HG02938 (cell line): ENCODE data around the gene ALOX12B.
"Not testable (repeated sequence)": the region's sequence is repeated elsewhere in the genome, so short reads cannot be mapped to it uniquely, and the experiment has no call there.

Experiments used
- ATAC-seq: cut with Tn5 transposase; IDR thresholded peaks from one replicate; pipeline ENCODE4 v1.9.1; 2021; ENCODE audit warnings: mild to moderate bottlenecking, moderate library complexity; ENCODE audit not compliant: unreplicated experiment

Gene ALOX12B

DNA sequence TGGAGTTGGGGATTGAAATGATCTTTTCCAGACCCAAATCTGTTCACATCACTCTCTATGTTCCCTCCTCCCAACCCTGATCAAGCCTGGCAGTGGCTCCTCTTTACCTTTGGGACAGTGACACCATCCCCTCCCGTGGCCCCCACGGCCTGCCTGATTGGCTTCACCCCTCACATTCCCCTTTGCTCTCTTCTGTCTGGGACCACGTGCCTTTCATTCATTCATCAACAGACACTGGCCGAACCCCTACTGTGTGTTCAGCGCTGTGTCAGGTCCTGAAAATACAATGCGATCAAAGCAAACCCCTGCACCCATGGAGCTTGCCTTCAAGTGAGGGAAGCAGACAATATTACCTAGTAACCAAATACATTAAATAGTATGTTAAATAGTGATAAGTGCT, 2.2 kb upstream of the ALOX12B start:
- no peak for ATAC-seq

DNA sequence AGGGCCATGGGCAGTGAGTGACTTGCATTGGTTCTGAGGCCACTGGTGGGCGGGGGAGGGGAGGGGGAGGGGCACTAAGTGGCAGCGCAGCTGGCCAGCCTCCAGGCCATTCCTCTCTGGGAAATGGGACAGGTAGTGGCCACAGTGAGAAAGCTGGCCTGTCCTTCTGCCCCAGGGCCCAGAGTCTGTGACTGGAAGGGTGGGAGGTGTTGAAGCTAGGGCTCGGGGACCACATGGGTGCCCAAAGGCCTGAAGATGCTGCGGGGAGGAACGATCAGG, 375 bp upstream of the ALOX12B start:
- ATAC-seq: no peak

DNA sequence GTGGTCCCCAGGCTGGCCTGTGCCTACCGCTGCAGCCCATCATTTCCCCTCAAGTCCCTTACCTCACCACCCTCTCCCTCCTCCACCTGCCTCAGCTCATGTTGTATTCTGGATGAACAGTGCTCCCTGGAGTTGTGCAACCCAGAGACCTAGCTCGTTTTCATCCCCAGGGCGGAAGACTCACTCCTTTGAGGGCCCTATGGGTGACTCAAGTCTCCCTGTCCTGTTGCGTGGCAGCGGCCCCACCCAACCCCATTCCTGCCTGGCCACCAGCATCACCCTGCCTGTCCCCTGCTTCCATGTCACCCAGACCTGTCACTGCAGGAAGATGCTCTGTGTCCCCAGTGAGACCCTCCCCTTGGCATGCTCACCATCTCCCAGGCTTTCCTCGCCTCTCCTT, 3.3 kb downstream of the ALOX12B start:
- ATAC-seq: no peak

DNA sequence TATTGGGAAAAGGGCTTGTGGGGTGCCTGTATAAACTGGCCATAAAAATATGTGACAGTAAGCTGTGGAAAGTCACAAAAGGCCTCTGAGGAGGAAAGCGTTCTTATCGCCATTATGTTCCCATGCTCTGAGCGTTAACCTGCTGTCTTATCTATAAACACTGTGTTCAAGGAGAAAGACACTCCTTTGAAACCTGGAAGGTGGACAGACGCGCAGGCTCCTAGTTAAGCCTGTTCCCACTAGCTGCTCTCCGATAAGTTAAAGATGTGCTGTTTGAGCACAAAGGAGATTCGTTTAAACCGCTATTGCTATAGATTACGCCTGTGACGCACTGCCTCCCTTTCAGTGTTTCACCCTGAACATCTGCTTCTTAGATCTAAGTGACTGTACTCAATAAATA, 5.2 kb downstream of the ALOX12B start:
- ATAC-seq: no peak

DNA sequence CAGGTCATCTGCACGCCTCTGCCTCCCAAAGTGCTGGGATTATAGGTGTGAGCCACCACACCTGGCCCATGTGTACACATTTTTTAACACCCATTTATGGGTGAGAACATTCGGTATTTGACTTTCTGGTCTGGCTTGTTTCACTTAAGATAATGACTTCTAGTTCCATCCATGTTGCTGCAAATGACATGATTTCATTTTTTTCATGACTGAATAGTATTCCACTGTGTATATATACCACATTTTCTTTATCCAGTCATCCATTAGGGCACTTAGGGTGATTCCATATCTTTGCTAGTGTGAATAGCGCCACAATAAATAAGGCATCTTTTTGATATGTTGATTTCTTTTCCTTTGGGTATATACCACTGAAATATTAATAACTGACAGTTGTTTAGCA, 5.6 kb downstream of the ALOX12B start:
- ATAC-seq: no peak

DNA sequence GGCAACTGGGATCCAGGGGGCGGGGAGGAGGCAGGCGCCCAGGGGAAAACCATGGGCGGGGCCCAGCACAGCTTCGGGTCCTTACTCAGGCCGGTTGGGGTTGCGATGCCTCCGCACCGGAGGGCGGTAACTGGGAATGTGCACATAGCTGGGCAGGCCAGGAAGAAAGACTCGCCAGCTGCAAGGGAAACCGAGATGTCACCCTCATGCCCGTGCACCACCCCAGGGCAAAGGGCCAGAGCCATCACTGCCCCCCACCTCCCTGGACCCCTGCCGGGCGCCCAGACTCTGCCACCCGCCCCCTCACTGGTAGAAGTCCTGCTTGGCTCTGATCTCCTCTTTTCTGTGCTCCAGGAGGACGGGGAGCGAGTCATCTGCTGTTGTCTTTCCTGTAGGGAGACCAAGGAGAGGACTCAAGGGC, 6.7 kb downstream of the ALOX12B start:
- ATAC-seq: no peak

DNA sequence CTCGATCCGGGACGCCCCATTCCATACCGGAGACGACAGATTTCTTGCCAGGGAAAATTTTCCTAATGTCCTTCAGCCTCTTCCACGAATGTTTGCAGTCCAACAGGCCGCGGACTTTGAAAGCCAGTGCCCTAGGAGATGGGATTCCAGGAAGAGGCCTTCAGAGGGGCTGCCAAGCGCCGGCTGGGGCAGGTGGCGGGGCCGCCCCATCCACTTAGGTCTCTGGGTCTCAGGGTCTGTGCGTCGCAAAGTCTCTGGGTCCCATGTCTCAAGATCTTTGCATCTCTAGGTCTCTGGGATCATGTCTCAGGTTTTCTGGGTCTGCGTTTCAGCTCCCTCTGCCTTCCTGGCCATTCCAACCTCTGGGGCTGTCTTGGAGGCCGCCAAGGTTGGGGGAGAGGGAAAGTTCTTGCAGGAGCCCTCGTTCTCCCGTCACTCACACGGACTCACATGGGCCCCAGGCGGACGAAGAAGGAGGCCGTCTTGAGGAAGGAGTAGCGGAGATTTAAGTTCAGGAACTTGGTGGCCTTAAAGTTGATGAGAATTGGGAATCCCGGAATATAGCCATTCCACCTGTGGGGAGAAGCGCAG, 7.2 kb downstream of the ALOX12B start:
- no peak for ATAC-seq

DNA sequence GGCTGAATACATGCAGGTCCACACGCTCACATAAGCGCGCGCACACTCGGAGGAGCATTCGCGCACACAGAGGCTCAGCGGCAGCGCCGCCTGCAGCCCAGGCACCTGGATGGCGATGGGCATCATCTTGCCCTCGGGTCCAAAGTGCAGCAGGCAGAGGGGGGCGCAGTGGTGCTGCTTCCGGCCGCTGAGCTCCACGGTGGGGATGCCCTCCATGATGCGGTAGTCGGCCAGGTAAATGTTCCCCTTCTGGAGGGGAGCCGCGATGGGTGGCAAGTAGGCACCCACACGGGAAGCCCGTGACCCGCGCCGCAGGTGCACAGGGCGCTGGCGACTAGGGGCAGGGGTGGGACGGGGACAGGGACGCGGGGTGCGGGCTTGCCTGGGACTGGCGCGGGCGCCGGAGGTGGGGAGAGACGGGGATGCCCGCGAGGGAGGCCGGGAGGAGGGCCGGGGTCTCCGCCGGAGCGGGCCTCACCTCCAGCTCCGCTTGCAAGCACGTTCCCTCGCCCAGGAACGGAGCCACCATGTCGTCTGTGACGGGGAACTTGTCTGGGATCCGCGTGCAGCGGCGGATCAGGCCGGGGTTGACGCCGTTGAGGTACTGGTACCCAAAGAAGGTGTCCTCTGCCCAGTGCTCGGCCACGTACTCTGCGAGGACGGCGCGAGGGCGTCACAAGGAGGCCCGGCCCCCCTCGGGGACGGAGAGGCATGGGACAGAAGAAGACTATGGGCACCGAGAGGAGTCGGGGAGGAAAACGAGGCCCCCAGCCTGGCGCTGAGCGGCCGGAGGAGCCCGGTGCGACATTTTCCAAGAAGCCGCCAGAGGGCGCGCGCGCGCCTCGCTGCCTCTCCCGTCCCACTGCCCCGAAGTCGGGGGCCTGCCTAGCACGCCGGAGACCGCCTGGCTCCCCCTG, 8.0 kb downstream of the ALOX12B start:
- no peak for ATAC-seq

DNA sequence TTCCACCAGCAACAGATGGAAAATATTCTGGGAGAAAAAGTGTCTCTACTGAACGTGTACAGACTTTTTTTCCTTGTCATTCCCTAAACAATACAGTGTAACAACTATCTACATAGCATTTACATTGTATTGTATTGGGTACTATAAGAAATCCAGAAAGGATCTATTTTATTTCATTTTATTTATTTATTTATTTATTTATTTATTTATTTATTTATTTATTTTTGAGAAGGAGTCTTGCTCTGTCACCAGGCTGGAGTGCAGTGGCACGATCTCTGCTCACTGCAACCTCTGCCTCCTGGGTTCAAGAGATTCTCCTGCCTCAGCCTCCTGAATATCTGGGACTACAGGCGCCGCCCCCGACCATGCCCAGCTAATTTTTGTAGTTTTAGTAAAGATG, 9.6 kb downstream of the ALOX12B start:
- not testable (repeated sequence) for ATAC-seq

DNA sequence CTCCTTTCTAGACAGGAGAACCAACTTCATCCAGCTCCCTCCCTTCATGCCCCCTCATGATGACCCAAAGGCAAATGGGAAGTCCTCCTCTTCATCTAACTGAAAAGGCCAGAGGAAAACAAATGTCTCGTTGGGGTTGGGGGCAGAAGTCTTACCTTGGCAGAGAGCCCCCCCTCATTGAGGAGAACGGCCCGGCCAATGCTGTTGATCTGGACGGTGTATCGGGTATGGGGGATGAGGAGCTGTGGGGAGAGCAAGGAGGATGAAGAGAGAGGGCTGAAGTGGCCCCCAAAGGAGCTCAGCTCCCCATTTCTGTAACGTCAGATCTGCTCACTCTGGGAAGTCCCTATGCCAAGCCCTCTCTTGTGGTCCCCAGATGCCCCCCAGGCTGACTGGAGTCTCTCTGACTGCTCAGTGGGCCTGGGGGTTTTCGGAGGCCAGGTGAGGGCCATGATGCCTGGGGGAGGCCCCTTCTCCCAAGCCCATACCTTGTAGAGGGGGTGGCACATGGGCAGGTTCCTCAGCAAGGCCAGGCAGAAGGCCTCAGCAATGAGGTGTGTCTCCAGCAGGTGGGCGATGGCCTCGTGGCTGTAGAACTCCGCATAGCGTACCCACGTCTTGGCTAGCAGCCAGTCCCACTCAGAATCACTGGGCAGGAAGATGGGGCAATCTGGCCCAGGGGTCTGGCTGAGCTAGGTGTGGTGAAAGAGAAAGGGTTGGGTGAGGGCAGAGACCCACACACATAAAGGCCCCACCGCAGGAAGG, 10.8 kb downstream of the ALOX12B start:
- ATAC-seq: no peak

DNA sequence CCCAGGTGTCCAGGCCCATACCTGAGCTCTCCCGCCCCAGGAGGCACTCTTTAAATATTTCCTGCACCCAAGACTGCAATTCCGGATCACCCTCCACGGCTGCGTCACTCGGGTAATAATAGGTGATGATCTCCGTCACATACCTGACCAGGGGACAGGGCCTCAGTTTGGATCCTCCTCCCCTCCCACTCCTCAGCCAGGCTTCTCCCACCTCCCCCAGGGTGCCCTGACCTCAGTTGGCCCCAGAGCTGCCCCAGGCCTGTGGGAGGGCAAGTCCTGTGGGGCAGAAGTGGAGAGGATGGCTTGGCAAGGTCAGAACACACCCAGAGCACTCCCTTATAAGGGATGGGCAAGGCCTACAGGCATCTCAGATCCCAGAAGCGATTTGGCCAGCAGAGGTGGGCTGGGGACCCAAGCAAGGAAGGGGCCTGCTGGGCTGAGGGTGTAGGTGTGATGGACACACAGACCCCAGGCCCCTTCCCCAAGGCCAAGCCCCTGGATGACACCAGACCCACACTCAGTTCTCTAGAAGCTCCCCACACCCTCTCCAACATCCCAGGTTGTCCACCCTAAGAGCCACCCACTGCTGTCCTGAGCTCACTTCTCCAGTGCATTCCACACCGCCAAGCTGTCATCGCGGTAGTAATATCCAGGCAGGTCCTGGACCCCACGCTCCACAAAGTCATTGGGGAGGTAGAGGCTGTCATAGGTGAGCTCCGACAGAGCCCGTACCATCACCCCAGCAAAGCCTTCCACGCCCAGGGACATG, 11.8 kb downstream of the ALOX12B start:
- ATAC-seq: no peak

DNA sequence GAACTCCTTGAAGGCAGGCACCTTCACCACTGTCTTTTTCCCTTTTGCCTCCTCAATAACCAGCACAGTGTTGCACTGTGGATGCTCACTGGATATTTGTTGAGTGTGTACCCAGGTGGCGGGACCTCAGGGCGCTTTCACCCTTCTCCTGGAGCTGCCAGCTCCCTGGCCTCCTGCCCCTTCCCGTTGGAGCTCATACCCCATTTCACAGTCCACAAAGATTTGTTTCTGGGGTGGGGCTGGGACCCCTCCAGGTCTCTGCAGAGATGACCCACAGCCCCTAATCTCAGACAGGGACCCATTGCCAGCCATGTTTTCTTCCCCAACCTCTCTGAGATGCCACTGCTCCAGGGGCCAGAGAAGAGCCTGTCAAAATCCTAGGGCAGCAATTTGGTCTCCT, 12.4 kb downstream of the ALOX12B start:
- ATAC-seq: no peak

DNA sequence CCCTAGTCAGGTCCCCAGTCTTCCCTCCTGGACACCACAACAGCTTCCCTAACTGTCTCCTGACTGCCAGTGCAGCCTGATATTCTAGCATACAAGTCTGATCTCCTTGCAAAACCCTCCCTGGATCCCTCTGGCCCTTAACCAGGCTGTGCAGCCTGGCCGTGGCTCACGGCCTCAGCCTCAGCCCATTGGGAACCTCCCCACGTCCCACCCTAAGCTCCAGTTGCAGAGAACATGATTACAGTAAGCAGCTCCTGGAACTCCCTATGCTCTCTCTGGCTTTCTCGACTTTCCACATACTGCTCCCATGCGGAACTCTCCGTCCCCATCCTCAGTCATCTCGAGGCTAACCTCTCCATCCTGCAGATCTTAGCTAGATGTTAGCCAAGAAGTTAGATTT, 13.0 kb downstream of the ALOX12B start:
- no peak for ATAC-seq

DNA sequence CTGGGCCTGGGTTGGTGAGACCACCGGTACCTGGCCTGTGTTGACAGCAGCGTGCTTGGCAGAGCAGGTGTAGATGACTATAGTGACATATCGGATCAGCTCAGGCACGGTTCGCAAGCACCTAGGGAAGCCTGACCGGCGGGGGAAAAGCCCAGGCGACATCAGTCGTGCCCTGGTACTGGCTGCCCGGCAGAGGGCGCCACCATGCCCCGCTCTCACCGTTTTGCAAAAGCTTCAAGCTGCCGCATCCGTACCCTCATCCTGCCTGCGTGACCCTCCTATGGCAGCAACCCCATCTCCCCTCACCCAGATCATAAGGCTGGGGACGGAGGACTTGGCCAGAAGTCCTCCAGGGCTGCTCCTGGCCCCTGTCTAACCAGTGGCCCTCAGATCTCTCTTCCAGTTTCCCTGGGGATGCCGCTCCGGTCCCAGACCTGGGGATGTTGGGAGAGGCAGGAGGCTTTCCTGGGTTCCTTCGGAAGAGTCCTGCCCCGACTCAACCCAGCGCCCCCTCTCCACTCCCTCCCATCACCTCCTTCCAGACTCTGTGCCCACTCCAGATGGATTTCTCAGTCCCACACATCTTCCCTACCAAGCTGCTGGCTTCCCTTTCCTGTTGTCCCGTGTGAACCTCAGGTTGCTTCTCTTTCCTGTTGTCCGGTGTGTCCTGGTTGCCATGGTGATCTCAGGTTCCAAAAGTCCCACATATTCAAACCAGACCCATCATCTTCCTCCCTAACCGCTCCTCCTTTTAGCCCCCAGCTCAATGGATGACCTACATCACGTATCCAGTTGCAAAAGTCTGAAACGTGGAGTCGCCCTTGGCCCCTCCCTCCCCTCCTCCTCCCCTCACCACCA, 13.7 kb downstream of the ALOX12B start:
- no peak for ATAC-seq

DNA sequence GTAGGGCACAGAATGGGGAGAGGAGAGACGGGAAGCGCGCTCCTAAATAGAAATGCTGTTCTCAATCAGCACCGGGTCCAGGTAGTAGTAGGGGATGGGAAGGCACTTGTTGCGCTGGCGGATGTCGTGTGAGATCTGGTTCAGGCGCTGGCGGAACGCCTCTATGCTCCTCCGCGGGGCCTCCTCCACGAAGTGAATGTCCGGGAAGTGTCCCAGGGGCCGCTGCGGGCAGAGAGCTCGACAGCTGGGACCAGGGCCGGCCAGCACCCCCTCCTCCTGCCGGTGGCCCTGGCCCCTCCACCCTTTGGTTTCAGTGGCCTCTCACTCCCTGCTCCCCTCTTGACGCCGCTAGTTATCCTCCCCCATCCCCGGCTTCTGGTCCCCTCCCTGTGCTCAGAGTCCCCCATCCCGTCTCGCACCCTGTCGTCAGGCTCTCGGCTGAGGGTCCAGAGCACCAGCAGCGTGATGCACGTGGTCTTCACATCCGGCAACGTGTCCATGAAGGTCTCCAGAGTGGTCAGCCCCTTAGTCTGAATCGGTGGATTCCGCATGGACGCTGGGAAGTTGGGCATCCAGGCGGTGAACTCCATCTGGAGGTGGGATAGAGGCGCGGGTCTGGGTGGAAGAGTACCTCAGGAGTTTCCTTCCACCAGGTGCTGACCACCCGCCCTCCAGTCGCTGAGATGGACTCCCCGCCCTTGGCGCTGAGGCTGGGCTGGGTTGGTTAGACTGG, 14.6 kb downstream of the ALOX12B start:
- no peak for ATAC-seq

DNA sequence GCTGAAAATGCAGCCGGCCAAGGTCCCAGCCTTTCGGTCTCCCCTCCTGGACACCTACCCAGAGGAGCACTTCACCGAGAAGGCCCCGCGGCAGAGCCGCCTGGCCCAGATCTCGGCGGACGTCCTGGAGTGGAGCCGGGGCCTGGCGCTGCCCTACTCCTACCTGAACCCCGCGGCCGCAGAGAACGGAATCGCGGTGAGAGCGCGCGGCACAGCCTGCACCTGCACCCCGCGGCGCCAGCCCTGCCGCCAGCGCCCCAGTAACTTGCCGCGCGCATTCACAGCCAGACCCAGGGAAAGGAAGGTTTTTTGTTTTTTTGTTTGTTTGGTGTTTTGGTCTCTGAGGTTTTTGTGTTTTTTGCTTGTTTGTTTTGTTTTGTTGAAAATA, 15.2 kb downstream of the ALOX12B start:
- no peak for ATAC-seq

DNA sequence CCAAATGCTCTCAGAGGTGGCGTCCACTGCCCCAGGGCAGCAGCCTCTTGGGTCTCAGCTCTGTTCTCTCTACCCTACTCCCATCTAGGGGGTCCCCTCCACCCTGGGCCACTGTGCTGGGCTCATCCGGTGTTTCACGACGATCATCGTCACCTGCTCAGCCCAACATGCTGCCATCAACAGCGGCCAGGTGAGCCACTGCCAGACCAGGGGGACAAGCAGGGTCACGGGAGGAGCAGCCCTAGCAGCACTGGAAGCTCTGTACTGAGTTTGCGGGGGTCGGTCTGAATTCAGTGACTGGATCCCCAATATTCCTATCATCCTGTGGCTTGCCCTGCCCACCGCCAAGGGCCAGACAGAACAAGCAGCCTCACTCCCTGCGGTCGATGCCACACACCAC, 16.0 kb downstream of the ALOX12B start:
- no peak for ATAC-seq

DNA sequence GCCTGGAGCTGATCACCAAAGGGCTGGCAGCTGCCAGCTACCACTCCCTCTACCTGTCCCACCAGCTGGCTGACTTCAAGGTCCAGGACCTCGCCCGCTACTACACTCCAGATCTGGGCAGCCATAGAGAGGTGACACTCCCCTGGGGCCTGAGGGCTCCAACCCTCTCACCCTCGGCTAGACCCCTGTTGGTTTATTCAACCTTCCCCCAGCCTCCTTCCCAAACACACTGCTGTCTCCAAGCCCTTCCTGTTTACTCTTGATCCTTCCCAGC, 18.0 kb downstream of the ALOX12B start:
- no peak for ATAC-seq

DNA sequence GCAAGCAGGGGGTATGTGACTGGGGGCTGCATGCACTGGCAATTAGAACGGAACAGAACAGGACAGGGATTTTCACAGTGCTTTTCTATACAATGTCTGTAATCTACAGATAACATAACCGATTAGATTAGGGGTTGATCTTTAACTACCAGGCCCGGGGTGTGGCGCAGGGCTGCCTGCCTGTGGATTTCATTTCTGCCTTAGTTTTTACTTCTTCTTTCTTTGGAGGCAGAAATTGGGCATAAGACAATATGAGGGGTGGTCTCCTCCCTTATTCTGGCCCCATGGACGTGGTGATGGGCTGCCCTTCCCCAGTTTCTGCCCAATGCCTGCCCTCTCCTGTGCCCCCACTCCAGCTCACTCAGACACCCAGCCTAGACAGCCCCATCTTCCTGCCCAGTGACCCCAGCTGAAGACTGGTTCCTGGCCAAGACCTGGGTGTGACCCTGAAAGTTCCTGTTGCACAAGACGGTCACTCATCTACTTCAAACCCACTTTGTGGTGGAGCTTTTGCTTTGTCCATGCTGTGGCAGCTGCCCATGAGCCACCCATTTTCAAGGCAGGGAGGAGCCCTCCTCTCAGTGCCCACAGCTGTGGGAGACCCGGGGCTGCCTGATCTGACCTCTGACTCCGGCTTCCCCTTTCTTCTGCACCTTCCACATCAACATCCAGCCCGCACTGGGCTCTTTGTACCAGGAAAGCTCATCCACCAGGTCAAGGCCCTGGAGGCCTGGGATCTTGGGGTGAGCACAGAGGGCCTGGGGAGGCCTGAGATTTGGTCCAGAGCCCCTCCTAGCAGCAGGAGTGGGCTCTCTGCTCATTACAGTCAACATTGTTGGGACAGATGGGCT, 18.6 kb downstream of the ALOX12B start:
- ATAC-seq: no peak
